Stimulated activated CD8-positive, alpha-beta memory T cell treated with anti-CD3 and anti-CD28 coated beads, Interleukin-7, amount 100 ng/mL, for 48 hours (primary cell): Measurements from ENCODE around the gene FGL2.
"Not testable (repeated sequence)": the region's sequence is repeated elsewhere in the genome, so short reads cannot be mapped to it uniquely, and the experiment has no call there.

ENCODE experiments used
- DNase-seq, 2 donors: peaks; one replicate each; pipeline ENCODE4 v3.0.0-alpha.2; 2020; ENCODE audit warnings: low read depth in 1 of 2; ENCODE audit errors: extremely low read depth in 1 of 2

The FGL2 gene, protein sequence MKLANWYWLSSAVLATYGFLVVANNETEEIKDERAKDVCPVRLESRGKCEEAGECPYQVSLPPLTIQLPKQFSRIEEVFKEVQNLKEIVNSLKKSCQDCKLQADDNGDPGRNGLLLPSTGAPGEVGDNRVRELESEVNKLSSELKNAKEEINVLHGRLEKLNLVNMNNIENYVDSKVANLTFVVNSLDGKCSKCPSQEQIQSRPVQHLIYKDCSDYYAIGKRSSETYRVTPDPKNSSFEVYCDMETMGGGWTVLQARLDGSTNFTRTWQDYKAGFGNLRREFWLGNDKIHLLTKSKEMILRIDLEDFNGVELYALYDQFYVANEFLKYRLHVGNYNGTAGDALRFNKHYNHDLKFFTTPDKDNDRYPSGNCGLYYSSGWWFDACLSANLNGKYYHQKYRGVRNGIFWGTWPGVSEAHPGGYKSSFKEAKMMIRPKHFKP

DNA sequence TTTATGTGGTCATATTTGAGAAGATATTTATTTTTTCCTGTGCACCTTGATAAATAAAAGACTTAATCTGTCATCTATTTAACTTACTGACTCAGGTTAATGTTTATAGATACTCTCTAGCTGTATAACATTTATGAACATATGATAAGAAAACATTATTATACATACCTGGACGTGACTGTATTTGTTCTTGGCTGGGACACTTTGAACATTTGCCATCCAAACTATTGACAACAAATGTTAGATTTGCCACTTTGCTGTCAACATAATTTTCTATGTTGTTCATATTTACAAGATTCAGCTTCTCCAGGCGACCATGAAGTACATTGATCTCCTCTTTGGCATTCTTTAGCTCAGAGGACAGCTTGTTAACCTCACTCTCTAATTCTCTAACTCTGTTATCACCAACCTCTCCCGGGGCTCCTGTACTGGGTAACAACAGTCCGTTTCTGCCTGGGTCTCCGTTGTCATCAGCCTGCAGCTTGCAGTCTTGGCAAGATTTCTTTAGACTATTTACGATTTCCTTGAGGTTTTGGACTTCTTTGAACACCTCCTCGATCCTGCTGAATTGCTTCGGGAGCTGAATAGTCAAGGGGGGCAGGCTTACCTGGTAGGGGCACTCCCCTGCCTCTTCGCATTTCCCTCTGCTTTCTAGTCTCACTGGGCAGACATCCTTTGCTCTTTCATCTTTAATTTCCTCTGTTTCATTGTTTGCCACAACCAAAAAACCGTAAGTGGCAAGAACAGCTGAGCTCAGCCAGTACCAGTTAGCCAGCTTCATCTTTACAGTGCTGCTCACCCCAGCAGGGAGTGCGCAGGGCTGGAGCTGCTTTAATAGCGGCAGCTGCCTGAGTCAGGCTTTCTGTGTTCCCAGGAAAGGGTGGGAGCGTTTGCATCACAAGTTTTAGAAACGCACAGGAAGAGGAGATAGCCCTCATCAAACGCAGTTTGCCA lies at the start of gene FGL2:
Gene FGL2 (minus strand): TSS at position 807 of the 954 bp plus-strand sequence. CDS start 26 bp downstream, at position 781.
- DNase-seq, result peak in 1 of 2 donors; percentile 11

DNA sequence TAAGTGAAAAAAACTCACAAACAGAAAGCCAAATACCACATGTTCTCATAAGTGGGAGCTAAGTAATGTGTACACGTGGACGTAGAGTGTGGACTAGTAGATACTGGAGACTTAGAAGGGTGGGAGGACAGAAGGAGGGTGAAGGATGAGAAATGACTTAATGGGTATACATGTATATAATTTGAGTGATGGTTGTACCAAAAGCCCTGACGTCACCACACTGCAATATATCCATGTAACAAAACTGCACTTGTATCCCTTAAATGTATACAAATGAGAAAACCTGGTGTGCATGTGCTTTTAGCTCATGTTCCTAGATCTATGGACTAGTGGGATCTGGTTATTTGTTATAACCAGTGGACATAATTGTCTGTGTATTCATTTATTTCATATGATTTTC lies 48.5 kb upstream of the FGL2 start:
- no peak for DNase-seq

DNA sequence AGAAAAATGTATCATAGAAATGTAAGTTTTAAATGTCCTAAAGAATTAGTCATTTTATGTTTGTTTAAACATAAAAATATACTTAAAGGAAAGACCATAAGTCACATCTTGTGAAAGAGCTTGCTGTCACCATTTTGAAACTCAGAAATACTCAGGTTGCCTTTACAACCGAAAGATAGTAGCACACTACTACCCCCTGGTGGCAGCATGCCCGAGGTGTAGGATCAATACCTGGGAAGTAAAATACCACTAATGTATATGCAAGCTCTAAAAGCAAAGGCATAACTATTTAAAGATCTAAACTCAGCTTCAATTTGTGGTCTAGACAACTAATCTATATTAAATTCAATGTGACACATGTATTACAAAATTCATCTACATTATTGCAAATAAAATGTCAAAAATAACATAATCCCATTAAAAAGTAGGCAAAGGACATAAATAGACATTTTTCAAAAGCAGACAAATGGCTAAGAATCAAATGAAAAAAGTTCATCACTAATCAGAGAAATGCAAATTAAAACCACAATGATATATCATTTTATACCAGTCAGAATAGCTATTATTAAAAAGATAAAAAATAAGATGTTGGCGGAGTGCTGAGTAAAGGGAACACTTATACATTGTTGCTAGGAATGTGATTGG lies 47.7 kb upstream of the FGL2 start:
- peak; percentile 63 to 70 for DNase-seq

DNA sequence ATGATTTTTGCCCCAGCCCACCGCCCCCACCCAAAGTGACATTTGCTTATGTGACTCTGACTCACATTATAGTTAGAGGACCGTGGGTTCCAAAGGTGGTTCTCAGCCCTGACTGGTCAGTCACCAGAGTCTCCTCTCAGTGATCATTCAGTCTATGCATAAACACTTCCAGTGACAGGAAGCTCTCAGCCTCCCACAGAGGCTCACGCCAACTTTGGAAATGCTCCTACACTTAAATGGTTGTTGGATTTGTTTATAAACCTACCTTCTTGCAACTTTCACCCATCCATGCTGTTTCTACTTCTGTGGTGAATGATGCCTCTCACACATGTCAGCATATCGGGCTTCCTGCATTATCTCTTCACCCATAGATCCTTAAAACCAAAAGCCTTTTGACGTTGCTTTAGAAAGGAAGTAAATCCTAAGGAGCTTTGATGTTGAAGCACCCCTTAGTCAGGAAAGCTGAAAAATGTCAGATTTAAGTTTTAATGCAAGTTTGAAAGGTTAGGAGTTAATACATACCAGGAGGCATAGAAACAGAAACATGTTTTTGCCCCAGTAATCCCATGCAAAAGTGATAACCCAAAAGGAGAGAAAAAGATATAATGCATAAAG lies 46.5 kb upstream of the FGL2 start:
- no peak for DNase-seq

DNA sequence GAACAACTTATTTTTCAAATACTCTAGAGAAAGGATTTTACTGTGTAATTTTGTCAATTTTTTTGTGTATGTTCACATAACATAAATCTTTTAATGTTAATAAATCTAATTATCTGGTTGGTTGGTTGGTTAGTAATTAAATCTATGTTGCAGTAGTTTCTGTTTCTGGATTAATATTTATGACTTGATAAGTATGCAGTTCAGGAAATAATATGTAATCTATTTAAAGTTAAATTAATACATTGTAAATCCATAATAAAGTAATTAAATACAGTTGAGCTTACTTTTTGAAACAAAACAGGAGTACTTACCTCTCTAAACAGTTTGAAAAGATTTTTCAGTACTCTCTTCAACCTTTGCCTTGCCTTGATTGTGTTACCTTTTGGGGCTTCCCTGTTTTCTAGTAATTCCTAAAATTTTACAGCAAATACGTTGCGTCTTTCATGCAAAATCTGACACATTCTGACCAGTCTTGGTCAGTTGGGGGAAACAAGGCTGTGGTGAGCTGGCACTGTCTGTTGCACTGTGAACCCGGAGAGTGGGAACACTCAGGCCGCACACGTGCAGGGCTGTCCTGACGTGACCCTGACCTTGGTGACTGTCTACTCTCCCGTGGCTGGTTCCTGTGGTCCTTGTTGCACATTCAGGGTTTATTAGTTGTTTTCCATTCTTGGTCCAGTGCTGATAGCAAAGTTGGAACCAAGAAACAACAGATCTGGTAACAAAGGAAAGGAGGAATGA lies 45.6 kb upstream of the FGL2 start:
- no peak for DNase-seq

DNA sequence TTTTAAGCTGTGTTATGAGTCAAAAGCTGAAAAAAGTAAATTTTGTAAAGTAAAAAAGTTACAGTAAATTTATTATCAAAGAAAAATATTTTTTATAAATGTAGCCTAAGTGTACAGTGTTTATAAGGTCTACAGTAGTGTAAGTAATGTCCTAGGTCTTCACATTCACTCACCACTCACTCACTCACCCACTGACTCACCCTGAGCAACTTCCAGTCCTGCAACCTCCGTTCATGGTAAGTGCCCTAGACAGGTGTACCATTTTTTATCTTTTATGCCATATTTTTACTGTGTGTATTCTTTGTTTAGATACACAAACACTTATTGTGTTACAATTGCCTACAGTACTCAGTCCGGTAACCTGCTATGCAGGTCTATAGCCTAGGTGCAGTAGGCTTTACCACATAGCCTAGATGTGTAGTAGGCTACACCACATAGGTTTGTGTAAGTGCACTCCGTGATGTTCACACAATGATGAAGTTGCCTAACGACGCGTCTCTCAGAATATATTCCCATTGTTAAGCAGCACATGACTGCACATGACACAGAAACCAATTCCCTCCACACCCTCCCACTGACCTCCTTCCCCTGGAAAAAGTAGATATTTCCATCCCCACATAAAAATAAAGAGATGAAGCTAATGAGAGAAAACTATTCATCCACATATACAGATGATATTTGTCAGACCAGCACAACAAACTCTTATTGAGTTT lies 44.8 kb upstream of the FGL2 start:
- no peak for DNase-seq

DNA sequence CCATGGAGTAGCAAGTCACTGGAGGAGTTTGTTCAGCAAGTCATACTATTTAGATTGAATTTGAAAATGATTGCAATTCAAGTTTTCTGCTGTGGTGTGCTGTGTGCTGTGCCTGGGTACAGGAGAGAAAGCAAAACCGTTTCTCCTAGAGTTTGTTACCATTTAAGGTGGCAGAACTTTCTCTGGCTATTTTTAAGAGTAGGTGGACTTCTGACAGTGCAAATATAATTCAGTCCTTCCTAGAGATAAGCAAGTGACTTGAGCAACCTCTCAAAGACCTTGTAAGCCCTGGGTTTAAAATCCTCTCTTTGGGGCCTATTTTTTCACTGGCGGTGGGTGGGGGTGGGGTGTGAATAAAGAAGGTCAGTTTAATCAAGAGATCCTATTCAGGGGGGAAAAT lies 42.9 kb upstream of the FGL2 start:
- no peak for DNase-seq

DNA sequence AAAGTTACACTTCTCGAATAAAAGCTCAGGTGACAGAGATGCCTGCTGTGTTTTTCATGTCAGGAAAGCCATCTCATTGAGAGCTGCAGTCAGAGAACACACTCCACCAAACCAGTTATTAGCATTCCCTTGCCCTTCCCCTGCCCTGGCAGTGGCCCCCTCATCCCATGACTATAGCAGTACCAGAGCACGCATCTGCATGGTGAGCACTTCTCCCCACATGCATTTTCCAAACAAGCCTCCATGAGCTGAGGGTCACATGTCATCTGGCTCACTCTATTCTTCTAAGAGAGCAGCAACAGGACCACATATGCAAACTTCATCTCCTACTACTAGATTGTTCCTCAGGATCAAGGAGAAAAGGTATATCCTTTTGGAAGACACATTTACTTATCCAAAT lies 42.4 kb upstream of the FGL2 start:
- no peak for DNase-seq

DNA sequence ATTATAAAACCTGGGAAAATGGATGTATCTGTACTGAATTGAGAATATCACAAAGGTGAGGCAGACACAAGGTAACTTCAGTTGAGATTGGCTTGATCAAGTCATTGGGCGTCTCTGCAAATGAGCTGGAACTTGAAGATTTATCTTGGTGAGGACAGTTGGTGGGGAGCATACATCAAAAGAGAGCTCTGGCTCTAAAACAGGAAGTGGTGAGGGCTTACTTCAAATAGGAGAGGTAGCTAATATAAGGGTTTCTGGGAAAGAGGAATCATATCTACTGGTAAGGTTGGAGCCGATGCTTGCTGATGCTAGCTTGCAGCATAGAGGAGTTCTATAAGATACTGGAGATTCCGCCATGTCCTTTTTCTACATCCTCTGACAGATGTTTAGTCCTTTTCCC lies 39.9 kb upstream of the FGL2 start:
- no peak for DNase-seq

DNA sequence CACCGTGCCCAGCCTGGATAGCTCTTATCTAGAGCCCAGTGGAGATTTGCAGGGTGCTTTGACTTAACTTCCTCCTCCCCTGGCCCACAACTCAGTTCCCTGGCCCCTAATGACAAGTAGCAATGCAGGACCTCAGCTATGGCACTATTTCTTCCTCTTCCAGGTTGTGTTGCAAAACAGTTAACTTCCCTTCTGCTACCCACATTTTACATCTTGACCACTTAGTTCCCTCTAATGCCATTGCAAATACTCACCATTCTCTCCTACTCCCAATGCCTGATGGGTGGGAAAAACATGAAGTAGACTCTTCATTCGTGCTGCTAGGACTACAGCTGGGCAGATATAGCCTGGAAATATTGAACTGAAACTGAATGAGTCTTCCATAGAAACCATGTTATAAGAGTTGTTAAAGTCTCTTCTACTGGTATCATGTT lies 39.1 kb upstream of the FGL2 start:
- DNase-seq, result no peak

DNA sequence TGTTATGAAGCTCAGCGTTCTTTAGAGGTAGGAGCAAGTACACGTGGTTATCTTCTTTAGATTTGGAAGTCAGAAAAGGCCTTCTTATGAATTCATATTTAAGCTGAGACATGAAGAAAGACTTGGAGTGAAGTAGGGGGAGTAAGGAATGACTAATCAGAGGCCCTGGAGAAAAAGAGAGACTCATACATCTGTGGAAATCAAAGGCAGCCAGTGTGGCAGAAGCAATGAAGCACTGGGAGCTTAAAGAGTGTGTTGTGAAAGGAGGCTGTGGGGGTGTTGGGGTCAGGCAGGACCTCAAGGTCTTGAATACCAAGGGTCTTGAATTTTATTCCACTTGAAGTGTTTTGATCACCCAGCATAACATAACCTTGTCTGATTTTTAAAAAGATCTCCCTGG lies 35.7 kb upstream of the FGL2 start:
- no peak for DNase-seq

DNA sequence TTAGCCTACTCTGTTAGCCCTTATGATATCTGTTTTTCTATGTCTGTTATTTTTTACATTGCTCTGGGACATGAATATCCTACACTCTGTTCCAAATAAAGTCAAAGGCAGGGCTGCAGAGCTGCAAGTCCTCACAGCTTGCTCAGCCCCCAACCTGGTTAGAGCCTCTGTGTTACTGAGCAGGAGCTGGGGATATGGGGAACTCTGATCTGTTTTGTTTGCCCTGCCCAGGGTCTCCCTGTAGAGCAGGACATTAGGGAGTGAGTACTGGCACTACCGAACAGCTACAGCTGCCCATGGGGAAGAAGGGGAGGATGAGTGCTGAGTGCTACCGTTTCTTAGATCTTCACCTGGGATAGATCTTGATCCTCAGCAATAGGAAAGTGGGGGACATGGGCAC lies 32.8 kb upstream of the FGL2 start:
- DNase-seq, result no peak

DNA sequence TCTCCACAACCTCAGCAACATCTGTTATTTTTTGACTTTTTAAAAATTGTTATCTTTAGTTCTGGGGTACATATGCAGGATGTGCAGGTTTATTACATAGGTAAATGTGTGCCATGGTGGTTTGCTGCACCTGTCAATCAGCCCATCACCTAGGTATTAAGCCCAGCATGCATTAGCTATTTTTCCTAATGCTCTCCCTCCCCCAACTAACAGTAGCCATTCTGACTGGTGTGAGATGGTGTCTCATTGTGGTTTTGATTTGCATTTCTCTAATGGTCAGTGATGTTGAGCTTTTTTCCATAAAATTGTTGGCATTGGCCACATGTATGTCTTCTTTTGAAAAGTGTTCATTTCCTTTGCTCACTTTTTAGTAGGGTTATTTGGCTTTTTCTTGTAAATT lies 29.2 kb upstream of the FGL2 start:
- not testable (repeated sequence) for DNase-seq

DNA sequence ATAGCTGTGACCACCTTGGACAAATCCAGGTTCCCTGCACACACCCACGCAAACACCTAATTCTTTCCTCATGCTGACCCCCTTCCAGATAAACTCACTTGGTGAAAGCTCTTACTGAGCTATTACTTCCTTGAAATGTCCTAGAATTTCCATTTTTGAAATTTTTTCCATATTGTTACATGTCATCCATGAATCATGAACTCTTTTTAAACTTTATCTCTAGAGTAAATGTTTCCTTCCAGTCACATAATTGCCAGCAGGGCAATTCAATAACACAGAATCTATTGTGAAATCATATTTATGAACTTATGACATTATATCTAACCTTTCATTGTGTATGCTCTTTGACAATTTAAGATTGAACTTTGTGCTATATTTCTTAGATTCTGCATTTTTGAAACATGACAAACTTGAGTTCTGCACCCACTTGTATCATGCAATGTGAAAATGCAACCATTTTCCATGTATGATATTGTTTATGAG lies 26.8 kb upstream of the FGL2 start:
- DNase-seq, result no peak

DNA sequence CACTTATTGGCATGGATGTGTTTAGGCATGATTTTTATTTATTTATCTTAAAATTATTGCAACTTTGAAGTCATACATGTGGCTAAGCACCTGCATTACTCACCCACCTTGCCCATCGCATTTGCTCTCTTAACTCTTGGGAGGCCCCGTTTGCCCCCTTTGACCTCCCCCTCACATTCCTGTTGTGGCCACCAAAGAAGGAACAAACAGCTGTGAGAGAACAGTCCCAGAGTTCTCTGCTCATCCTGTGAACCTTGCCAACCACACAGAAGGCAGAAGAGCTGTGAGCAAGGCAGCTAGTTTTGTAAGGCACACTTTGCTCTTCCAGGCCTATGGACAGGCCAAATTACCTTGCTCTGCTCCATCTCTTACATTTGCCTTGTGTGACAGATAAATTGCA lies 23.6 kb upstream of the FGL2 start:
- no peak for DNase-seq

DNA sequence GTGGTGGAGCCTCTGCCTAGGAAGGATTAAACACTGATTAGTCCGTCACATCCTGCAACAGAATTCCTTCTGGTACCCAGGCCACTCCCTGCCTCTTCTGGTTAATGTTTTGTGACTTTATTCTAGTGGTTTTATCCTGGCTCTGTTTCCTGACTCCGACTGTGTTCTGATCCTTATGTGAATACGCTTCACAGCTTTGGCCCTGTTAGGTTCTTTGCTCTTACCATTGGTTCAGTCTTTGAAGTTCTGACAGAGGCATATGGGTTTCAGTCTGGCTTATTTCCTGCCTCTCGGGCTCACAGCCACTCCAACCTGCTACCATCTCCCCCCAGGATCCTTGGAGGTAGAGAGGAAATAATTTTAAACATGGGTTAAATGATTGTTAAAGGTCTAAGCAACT lies 23.2 kb upstream of the FGL2 start:
- no peak for DNase-seq

DNA sequence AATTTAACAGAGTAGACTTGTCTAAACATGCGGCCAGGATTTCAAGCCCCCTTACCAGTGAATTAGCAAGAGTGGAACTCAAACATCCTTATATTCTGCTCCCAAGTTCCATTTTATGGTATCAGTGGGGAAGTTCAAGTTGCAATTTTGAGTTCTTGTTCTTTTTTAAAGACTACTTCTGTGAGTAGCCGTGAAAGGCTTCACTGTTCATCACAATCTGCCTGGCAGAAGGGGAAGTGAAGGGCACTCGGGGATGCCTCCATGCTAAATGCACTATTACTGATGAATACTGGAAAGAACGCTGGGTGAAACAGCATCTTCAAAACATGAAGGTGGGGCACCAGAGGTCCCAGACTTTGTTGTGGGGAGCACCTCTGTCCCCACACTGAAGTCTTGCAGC lies 22.4 kb upstream of the FGL2 start:
- no peak for DNase-seq

DNA sequence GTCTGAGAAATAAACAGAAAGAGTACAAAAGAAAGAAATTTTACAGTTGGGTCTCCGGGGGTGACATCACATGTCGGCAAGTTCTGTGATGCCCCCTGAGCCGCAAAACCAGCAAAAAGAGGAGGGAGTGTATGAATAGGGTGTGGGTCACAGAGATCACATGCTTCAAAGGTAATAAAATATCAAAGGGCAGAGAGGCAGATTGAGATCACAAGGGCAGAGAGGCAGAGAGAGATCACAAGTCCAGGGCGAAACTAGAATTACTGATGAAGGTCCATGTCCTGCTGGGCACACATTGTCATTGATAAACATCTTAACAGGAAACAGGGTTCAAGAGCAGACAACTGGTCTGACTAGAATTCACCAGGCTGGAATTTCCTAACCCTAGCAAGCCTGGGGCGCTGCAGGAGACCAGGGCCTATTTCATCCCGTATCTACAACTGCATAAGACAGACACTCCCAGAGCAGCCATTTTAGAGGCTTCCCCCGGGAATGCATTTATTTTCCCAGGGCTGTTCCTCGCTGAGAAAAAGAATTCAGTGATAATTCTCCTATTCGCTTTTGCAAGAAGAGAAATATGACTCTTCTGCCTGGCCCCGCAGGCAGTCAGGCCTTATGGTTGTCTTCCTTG lies 20.2 kb upstream of the FGL2 start:
- DNase-seq, result not testable (repeated sequence)
